GM21786 (cell line): ENCODE results near the gene GPRC5C.

Experiments used
- ATAC-seq: cut with Tn5 transposase; IDR thresholded peaks from one replicate; pipeline ENCODE4 v1.9.1; 2021; ENCODE audit not compliant: unreplicated experiment

The GPRC5C gene, protein sequence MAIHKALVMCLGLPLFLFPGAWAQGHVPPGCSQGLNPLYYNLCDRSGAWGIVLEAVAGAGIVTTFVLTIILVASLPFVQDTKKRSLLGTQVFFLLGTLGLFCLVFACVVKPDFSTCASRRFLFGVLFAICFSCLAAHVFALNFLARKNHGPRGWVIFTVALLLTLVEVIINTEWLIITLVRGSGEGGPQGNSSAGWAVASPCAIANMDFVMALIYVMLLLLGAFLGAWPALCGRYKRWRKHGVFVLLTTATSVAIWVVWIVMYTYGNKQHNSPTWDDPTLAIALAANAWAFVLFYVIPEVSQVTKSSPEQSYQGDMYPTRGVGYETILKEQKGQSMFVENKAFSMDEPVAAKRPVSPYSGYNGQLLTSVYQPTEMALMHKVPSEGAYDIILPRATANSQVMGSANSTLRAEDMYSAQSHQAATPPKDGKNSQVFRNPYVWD

DNA sequence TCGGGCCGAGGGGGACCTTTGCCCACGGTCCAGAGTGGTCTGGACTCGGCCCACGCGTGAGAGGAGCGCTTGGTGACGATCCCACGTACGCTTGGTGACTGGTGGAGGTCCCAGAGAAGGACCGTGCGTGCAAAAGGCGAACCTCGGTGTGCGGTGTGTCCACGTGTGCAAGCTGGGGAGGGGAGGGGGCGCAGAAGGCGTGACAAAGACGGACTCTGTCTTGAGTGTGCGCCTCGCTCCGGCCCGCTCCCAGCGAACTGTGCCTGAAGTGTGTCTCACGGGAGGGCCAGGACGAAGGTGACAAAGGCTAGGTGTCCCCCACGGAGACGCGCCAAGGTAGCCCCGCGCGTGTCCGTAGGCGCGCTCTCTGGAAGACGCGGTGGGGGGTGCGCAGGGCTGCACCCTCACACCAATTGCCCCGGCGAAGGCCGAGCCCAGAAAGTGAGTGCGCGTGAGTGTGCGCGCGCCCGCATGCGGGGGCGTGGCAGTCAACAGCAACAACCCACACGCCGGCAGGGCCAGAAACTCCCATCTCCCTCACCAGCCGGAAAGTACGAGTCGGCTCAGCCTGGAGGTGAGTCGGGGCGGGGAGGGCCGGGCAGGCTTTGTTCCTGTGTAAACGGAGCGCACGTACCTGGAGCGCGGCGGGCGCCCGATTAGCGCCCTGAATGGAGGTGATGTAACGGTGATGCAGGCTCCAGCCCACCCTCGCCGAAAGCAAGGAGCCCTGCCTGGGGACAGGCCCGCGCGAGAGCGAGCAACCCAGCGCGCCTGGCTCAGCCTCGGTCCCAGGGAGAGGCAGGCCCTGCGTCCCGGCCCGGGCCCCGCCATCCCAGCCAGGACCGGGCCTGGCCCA lies at the start of gene GPRC5C:
GPRC5C (plus strand) TSS at position 521 of the 856 bp plus-strand sequence. CDS start 7,689 bp downstream, outside the sequence.
- no peak for ATAC-seq

DNA sequence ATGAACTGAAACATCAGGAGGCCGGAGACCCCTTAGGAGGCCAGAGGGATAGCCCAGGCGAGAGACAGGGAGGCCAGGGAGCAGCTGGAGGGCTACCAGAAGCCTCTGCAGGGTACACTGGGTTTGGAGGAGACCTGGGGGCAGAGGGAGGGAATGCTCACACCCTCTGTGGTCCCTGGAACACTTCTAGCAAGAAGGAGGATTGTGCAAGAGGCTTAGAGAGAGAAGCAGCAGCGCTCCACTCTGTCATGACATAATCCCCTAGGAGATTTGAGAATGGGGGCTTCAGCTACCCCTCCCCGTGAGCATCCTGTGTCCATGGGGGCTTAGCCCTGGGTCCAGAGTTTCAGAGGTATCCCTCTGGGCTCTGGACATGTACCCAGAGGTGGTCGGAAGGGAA lies 48.7 kb upstream of the GPRC5C start:
- no peak for ATAC-seq

DNA sequence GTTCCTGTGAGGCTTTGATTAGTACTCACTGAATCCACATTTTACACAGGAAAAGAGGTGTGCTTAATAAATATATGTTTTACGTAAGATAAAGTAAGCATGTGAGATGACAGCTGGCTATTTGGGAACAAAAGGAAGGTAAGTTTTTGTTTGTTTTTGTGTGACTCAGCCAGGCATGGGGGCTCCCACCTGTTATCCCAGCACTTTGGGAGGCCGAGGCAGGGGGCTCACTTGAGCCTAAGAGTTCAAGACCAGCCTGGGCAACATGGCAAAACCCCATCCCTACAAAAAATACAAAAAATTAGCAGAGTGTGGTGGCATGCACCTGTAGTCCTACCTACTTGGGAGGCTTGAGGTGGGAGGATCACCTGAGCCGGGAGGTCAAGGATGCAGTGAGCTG lies 46.7 kb upstream of the GPRC5C start:
- ATAC-seq = no peak

DNA sequence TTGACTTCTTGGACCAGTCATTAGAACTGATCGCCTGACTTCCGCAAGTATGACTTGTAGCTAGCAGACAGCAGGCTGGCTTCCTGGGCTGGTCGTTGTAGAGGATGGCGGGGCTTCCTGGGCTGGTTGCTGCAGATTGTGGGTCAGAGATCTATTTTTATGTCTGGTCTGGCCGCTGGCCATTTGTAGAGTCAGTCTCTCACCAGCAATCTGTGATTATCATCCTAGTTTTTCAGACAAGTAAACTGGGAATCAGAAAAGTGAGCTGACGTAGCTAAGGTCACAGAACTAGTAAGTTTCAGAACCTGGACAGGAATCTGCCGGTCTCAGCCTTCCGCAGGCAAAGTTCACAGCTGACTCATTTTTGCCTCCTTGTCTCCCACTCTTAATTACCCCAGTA lies 45.5 kb upstream of the GPRC5C start:
- ATAC-seq = no peak

DNA sequence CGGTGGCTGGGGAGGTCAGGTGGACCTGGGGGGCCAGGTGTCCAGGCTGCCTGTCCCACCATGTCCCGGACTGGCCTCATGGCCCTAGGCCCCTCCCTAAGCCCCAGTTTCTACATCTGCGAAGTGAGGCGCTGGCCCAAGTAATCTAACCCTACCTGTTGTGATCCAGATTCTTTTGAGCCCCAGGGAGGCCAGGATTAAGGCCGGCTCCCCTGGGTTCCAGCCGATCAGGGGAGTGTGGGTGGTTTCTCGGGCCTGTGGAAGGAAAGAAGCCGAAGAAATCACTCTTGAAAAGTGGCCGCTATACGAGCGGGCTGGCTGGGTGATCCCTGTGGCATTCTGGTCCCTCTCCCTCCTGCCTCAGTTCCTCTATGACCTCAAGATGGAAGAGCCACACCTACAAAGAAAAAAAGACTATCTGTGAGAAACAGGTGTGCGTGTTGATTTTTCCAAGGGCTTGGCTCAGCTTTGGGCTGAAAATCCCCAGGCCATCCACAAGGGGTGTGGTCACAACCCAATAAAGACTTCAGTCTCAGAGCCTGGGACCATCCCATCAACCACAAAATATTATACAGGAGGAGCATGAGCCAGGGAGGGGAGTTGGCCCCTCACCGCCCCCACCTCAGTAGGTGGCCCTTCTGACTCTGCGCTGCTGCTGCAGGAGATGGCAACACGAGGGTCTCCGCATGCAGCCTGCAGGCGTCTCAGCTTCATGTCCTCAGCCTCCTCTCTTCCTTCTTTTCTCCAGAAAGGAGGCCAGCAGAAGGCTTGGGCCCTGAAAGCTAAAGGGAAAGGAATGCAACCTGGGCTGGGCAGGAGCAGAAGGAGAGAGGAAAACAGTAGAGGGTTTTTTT lies 44.3 kb upstream of the GPRC5C start:
- no peak for ATAC-seq

DNA sequence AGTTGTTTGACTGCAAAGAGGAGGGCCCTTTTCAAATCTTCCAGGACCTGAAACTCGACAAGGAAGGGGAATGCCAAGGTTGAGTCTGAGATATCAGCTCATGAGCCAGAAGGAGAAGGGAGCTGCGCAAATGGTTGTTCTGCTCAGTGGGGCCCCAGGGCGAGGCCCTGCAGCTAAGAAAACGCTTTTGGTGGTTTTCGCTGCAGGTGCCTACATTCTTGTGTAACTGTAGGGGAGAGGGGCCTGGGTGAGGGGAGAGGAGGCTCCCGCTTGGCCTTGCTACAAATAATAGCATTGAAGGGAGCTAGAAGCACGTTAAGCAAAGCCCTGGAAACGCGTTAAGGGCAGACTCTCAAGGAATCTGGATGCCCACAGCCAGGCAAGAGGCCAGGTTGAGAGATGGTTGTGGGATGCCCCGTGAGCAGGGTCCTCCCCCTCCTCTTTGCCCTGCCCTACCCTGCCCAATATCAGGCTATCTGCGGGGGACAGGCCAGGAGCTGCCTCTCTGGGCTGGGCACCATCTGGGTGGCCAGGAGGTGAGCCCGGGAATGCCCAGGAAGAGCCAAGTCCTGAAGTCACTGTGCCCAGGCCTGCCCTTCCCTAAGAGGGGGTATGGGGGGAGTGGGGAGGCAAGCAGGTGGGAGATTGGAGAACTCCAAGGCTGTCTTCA lies 42.7 kb upstream of the GPRC5C start:
- no peak for ATAC-seq

DNA sequence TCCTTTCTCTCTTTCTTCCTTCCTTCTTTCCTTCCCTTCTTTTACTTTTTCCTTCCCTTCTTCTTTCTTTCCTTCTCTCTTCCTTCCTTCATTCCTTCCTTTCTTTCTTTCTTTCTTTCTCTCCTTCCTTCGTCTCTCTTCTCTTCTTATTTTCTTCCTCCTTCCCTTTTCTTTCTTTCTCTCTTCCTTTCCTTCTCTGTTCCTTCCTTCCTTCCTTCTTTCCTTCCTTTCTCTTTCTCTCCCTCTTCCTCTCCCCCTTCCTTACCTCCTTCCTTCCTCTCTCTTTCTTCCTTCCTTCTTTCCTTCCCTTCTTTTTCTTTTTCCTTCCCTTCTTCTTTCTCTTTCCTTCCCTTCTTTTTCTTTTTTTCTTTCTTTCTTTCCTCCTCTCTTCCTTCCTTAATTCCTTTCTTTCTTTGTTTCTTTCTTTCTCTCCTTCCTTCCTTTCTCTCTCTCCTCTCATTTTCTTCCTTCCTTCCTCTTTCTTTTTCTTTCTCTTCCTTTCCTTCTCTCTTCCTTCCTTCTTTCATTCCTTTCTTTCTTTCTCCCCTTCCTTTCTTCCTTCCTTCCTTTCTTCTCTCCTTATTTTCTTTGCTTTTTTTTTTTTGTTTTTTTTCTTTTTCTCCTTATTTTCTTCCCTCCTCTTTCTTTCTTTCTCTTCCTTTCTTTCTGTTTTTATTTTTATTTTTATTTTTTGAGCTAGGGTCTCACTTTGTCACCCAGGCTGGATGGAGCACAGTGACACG lies 41.8 kb upstream of the GPRC5C start:
- ATAC-seq = no peak

DNA sequence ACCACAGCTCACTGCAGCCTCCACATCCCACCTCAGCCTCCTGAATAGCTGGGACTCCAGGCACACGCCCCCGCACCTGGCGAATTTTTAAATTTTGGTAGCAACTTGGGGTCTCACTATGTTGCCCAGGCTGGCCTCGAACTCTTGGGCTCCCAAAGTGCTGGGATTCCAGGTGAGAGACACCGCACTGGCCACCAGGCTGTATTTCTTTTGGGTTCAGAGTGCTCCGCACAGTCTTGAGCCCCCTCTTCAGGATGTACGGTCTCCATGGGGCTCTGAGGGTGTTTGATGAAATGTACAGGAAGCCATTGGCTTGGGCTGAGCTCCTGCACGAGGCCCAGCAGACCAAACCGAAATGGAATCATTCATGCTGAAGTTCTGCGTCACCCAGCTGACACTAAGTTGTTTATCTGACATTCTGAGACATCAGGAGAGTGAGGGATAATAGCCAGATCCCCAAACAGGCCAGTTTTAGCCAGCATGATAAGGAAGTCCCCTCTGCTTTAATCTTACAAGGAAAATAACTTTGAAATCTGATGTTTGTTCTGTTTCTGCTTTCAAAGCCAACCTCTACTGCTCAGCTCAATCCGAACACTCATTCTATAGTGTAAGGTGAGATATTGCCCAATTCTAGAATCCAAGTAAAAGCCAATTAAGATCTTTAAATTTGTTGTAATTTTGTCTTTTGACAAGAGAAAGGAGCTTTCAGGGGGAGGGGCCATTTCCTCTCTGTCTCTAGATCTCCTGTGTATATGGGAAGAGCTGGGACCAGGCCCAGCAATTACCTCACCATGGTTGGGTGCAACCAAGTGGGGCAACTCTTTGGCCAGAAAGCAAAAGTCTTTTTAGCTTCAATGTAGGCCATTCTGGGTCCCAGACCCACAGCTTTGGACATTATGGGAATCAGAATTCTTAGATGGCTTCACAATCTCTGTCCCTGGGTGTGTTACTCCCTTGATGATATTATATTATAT lies 40.9 kb upstream of the GPRC5C start:
- no peak for ATAC-seq

DNA sequence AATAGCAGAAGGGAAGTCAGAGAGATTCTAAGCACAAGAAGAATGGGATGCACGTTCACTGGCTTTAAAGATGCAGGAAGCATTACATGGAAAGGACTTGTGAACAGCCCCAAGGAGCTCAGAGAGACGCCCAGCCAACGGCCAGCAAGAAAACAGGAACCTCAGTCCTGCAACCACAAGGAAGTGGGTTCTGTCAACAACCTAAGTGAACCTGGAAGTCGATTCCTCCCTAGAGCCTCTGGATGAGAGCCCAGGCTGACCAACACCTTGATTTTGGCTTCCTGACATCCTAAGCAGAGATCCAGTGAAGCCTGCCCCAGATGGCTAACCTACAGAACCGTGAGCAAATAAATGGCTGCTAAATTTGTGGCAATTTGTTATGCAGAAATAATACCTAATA lies 40.1 kb upstream of the GPRC5C start:
- ATAC-seq = no peak

DNA sequence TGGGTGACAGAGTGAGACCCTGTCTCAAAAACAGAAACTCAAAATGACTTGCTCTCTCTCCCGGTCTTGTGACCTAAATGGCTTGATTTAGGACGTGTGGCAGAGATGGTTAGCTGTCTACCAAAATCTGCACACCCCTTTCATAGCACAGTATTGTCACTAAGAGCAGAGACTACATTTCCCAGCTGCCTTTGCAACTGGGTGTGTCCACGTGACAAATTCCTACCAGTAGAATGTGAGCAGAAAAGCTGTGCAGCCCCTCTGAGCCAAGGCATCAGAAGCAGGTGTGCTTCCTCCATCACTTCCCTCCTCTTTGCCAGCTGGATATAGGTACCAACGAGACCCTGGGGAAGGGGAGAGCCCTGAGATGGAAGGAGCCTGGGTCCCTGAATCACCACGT lies 39.0 kb upstream of the GPRC5C start:
- ATAC-seq = no peak

DNA sequence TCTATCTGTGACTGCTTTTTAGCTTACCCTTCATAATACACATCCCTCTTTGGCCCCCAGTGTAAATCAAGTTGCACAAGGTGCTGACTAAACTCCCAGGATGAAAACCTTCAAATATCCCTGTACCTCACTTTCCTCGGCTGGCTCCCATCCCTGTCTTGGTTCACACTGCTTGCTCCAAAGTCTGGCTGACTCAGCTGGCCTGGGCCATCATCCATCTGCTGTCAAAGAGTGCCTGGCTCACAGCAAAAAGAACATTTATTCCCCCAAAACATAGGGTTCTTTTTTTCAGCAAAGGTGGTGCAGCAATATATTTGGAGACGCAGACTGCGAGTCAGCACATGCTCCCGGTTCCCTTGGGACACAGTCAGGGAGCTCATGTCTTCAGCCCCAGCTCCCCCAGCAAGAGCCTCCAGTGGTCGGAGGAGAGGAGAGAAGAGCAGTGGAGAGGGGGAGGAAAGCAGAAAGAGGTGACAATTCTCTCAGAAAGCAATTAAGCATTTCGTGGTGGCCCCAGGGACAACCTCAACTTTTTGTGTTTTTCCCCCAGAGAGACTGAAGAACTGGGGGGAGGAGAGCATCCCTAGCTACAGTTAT lies 38.4 kb upstream of the GPRC5C start:
- no peak for ATAC-seq

DNA sequence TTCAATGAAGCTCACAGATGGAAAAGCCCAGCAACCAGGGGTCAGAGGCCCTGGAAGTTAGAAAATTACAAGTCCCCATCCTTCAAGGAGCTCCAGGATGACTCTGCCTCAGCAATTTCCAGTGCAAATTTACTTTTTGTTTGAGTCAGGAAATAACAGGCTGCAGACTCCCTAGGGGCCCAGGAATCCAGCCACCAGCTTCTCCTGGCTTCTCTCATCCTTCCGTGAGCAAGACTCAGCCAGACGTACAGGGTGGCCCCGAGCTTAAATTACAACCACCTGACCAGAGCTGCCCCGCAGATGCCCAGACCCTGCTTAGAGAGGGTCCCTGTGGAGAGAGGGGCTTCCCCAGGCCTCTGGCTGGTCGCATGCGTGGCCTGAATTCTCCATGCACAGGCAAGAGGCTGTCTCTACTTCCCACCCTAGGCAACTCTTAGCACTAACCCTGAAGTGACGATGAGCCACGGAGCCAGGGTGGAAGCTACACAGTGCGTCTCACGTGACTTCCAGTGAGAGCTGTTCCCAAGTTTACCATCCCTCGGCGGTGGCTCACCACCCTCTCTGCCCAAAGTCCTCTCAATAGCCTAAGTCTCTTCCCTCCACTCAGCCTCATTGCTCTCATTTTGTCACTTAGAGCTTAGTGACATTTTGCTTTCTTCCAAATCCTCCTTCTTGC lies 37.5 kb upstream of the GPRC5C start:
- ATAC-seq = no peak

DNA sequence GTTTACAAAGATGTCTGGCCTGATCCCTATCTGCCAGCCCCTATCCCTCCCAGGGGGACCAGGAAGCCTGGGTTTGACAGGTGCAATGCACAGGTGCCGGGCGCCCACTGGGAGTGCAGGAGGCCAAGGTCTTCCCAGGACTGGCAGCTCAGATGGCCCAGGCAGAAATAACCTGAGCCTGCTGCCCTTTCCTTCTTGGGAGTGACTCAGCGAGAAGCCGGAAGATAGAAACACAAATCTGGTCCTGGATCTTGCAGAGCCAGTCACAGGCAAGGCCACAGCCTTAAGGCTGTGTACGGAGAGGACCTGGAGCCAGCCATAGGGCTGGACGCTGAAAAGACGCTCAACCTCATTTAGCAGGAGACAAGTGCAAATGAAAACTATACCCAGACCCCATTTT lies 36.9 kb upstream of the GPRC5C start:
- no peak for ATAC-seq

DNA sequence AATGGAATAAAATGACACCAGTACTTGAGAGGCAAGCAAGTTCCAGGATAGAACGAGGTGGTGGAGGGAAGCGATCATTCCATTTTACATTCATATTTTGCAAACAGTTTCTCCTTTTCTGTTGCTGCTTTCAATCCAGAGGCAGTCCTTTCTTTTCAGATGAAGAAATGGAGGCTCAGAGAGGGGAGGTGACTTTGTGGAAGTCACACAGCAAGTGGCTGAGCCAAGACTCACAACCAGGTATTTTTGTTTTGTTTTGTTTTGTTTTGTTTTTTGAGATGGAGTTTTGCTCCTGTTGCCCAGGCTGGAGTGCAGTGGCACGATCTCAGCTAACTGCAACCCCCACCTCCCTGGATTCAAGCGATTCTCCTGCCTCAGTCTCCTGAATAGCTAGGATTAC lies 35.3 kb upstream of the GPRC5C start:
- ATAC-seq = no peak

DNA sequence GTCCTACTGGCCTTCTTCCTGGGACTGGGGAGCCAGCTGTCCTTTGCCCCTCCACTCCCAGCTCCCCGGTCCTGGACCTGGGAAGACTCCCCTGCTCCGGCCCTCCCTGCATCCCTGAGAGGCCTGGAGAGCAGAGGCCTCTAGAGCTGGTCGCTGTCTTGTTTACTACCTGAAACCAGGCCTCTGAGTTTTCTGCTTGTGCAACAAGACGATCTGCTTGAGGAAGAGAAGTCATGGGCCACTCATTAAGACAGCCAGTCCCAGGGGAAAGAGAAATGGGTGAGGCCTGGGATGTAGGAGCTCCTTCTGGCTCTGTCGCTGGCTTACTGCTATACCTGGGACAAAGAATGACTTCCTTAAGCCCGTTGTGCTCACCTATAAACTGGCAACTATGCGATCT lies 29.8 kb upstream of the GPRC5C start:
- ATAC-seq = no peak

DNA sequence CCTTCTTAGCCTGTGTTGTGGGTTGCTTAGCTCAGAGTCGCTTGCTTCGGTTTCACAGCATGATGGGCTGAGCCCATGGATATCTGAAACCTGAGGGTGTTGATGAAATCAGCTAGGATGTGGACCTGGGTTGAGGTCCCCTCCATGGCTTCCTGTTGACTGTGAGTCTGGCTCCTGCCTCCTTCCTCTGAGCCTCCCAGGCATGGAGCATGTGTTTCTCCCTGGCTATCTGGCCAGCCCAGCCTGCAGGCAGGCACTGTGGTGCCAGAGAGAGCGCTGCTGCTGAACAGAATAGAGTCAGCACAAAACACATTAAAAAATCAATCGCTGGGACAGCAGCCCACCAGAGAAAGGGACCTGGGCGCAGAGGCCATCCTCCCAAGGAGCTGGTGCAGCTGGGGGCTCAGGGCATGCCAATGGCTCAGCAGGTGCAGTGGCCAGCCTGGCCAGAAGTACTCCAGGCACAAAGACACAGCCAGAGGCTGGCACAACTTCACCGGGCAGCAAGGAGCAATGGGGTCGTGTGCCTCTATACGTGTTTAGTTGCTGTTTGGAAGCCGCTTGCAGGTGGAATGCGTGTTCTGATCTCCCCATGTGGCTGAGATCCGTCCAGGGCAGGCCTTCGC lies 28.3 kb upstream of the GPRC5C start:
- no peak for ATAC-seq

DNA sequence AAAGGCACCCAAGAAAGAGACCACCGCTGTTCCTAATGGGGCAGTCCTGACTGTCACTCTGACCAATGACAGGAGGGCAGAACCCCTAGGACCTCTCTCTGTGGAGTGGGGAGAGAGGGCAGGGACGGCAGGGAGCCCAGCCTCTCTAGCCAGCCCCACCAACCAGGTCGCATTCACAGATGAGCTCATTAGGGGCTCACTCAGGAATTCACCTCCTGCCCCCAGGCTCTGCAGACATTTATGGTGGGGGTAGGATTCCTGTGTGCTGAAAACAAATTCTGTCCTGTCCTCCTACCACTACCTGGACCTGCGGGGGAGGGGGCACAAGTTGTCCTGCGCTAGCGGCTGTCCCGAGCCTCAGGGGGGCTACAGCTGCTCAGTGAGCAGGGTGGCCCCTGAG lies 27.7 kb upstream of the GPRC5C start:
- ATAC-seq = no peak
